Right lung (tissue), 5 donors: ENCODE measurements around the gene GNLY. TPM values are rescaled to one million over a fixed set of nuclear protein-coding genes. Genes with fewer than 3 reads are reported as not detected.

ENCODE experiments used
- DNase-seq, 2 donors: peaks; one replicate each; pipeline ENCODE4 v3.0.0-alpha.2; 2013
- polyA plus RNA-seq, 5 donors: library from polyadenylated mRNA; unstranded; fragments of 120-200 nt; gene quantifications; one replicate each; pipeline versions ENCODE4 v1.2.1 to v1.2.3, GENCODE V29; 2013; ENCODE audit warnings: inconsistent platforms in 1 of 5, low replicate concordance in 1 of 5; ENCODE audit not compliant: insufficient read length in 5 of 5, insufficient read depth in 1 of 5

GNLY gene
- polyA plus RNA-seq, 5 donors, result 1.7 to 6.2 (median 2.2) TPM

GRCh38 chr2:85681776-85682175 lies 12.4 kb upstream of the GNLY start:
- DNase-seq, result no peak

GRCh38 chr2:85682378-85682777 lies 11.8 kb upstream of the GNLY start:
- no peak for DNase-seq

- no peak for DNase-seq
These were observed 9.8 kb upstream of the GNLY start for GRCh38 chr2:85684380-85684779.

- no peak for DNase-seq
These were observed 9.4 kb upstream of the GNLY start for GRCh38 chr2:85684806-85685205.

- no peak for DNase-seq
These were observed 3.2 kb upstream of the GNLY start for GRCh38 chr2:85690932-85691331.

GRCh38 chr2:85692039-85692645 lies 2.0 kb upstream of the GNLY start:
- DNase-seq, result no peak

- no peak for DNase-seq
These were observed 963 bp downstream of the GNLY start for GRCh38 chr2:85695121-85695520.

GRCh38 chr2:85695691-85696668 lies 1.8 kb downstream of the GNLY start:
- no peak for DNase-seq

GRCh38 chr2:85697096-85697495 lies 2.9 kb downstream of the GNLY start:
- DNase-seq, result no peak

- no peak for DNase-seq
These were observed 3.6 kb downstream of the GNLY start for GRCh38 chr2:85697716-85698115.

GRCh38 chr2:85698184-85698879 lies 4.2 kb downstream of the GNLY start:
- no peak for DNase-seq

- DNase-seq, result no peak
These were observed 4.7 kb downstream of the GNLY start for GRCh38 chr2:85698880-85699254.

GRCh38 chr2:85699325-85699724 lies 5.2 kb downstream of the GNLY start:
- no peak for DNase-seq

GRCh38 chr2:85702172-85702571 lies 8.0 kb downstream of the GNLY start:
- no peak for DNase-seq

- DNase-seq, result no peak
These were observed 8.6 kb downstream of the GNLY start for GRCh38 chr2:85702800-85703199.

- no peak for DNase-seq
These were observed 9.2 kb downstream of the GNLY start for GRCh38 chr2:85703329-85703728.

- no peak for DNase-seq
These were observed 9.9 kb downstream of the GNLY start for GRCh38 chr2:85704038-85704437.

GRCh38 chr2:85704800-85705679 lies 10.9 kb downstream of the GNLY start:
- DNase-seq, result no peak

- peak; percentile 56 to 68 for DNase-seq
These were observed 11.5 kb downstream of the GNLY start for GRCh38 chr2:85705680-85706039.

GRCh38 chr2:85706063-85706462 lies 11.9 kb downstream of the GNLY start:
- DNase-seq, result no peak

- no peak for DNase-seq
These were observed 12.6 kb downstream of the GNLY start for GRCh38 chr2:85706599-85707296.
